Ishikawa (cell line): Measurements from ENCODE around the gene HYDIN.

ENCODE experiments used
- CEBPB ChIP-seq: IDR thresholded peaks from 2 replicates; pipeline ENCODE4 v1.6.1; 2012
- CREB1 ChIP-seq: IDR thresholded peaks from 2 replicates; pipeline ENCODE4 v1.6.1; 2012; ENCODE audit warnings: low read depth
- EGR1 ChIP-seq: IDR thresholded peaks from 2 replicates; pipeline ENCODE4 v1.6.1; 2012
- EP300 ChIP-seq: IDR thresholded peaks from 2 replicates; pipeline ENCODE4 v1.6.1; 2012; ENCODE audit warnings: borderline replicate concordance
- FOXM1 ChIP-seq: IDR thresholded peaks from 2 replicates; pipeline ENCODE4 v1.6.1; 2012; ENCODE audit warnings: low read depth, borderline replicate concordance
- MAX ChIP-seq: IDR thresholded peaks from 2 replicates; pipeline ENCODE4 v1.6.1; 2012
- NFIC ChIP-seq: IDR thresholded peaks from 2 replicates; pipeline ENCODE4 v1.6.1; 2012
- RAD21 ChIP-seq: IDR thresholded peaks from 2 replicates; pipeline ENCODE4 v1.6.1; 2012; ENCODE audit warnings: low read depth
- TAF1 ChIP-seq: IDR thresholded peaks from 2 replicates; pipeline ENCODE4 v1.6.1; 2012; ENCODE audit warnings: low read depth, mild to moderate bottlenecking
- TCF12 ChIP-seq: IDR thresholded peaks from 2 replicates; pipeline ENCODE4 v1.6.1; 2012; ENCODE audit warnings: low read depth
- TEAD4 ChIP-seq: IDR thresholded peaks from 2 replicates; pipeline ENCODE4 v1.6.1; 2012
- YY1 ChIP-seq: IDR thresholded peaks from 2 replicates; pipeline ENCODE4 v1.6.1; 2012; ENCODE audit warnings: low read depth
- ZBTB7A ChIP-seq: IDR thresholded peaks from 2 replicates; pipeline ENCODE4 v1.6.1; 2012; ENCODE audit warnings: low read depth
- TF ChIP-seq, protein P1 (sequence below): IDR thresholded peaks from 2 replicates; pipeline ENCODE4 v1.6.1; 2012; ENCODE audit warnings: low read depth, mild to moderate bottlenecking
- TF ChIP-seq, protein P2 (sequence below): IDR thresholded peaks from 2 replicates; pipeline ENCODE4 v1.6.1; 2012

The HYDIN gene

DNA sequence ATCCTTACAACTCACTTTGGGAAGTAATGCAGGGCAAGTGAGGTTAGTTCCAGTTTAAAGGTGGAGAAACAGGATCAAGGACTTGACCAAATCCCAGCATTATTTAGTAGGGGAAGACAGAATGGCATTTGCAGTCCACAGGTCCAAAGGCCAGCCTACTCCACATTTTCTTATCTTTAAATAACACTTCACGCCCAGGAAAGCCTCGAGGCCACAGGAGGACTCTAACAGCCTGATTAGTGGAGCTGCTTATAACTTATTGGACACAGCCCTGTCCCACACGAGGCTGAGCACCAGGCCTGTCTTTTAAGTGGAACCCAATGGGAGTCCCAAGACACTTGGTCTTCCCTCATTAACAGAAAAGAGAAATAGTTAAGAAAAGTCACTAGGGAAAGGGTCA lies 12.1 kb upstream of the HYDIN start:
- TF ChIP-seq TCF12: no peak
- TF ChIP-seq CEBPB: no peak
- no peak for TF ChIP-seq FOXM1
- TF ChIP-seq NFIC: no peak
- no peak for TF ChIP-seq YY1
- TF ChIP-seq EP300: no peak
- no peak for TF ChIP-seq EGR1

GRCh38 chr16:71242036-71242435 lies 11.5 kb upstream of the HYDIN start:
- TF ChIP-seq NFIC (no peak), FOXM1 (no peak), TCF12 (no peak), EP300 (no peak), ZBTB7A (no peak), YY1 (no peak), RAD21 (no peak), TAF1 (no peak), EGR1 (no peak), CREB1 (no peak), TEAD4 (no peak), MAX (no peak)
- TF ChIP-seq, protein P1, sequence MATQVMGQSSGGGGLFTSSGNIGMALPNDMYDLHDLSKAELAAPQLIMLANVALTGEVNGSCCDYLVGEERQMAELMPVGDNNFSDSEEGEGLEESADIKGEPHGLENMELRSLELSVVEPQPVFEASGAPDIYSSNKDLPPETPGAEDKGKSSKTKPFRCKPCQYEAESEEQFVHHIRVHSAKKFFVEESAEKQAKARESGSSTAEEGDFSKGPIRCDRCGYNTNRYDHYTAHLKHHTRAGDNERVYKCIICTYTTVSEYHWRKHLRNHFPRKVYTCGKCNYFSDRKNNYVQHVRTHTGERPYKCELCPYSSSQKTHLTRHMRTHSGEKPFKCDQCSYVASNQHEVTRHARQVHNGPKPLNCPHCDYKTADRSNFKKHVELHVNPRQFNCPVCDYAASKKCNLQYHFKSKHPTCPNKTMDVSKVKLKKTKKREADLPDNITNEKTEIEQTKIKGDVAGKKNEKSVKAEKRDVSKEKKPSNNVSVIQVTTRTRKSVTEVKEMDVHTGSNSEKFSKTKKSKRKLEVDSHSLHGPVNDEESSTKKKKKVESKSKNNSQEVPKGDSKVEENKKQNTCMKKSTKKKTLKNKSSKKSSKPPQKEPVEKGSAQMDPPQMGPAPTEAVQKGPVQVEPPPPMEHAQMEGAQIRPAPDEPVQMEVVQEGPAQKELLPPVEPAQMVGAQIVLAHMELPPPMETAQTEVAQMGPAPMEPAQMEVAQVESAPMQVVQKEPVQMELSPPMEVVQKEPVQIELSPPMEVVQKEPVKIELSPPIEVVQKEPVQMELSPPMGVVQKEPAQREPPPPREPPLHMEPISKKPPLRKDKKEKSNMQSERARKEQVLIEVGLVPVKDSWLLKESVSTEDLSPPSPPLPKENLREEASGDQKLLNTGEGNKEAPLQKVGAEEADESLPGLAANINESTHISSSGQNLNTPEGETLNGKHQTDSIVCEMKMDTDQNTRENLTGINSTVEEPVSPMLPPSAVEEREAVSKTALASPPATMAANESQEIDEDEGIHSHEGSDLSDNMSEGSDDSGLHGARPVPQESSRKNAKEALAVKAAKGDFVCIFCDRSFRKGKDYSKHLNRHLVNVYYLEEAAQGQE: no peak
- TF ChIP-seq, protein P2, sequence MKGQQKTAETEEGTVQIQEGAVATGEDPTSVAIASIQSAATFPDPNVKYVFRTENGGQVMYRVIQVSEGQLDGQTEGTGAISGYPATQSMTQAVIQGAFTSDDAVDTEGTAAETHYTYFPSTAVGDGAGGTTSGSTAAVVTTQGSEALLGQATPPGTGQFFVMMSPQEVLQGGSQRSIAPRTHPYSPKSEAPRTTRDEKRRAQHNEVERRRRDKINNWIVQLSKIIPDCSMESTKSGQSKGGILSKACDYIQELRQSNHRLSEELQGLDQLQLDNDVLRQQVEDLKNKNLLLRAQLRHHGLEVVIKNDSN: no peak

DNA sequence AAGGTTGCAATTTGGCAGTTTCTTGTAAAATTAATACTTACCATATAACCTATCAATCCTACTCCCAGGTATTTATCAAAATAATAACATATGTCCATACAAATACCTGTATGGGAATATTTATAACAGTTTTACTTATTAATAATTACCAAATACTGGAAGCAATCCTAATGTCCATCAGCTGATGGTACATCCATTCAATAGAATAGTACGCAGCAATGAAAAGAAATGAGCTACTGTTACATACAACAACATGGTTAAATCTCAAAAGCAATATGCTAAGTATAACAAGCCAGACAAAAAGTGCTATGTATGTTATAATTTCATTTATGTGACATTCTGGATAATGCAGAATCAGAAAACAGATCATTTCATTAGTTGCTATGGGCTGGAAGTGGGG lies 1.2 kb downstream of the HYDIN start:
- TF ChIP-seq ZBTB7A (no peak), FOXM1 (no peak), TAF1 (no peak), EGR1 (no peak), RAD21 (no peak)
- TF ChIP-seq, protein P2: no peak

DNA sequence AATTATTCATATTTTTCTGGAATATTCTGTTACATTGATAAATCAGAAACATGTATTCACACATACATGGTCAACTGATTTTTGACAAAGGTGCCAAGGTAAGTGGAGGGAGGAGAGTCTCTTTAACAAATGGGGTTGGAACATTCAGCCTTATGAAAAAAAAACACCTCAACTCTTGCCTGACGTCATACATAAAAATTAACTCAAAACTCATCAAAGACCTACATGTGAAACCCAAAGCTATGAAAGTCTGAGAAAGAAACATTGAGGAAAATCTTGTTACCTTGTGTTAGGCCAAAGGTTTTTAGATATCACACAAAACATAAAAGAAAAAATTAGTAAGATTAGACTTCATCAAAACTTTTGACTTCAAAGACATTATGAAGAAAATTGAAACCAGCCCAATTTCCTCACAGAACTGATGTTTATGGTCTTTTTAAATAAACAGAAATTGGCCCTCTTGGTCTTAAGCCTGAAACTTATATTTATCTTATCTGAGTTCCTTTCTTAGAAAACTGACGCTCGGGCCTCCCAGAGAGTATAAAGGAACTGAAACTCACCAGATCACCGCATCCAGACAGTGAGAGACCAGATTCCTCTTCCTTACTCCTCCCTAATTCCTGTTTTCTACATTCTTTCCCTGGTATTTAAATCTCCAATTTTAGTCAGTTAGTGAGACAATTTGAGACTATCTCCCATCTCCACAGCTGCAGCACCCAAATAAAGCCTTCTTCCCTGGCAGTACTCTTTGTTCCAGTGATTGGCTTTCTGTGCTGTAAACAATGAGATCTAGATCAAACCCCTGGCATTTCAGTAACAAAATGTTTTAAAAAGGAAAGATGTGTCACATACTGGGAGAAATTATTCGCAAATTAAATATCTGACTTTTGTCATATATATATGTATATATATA lies 4.0 kb downstream of the HYDIN start:
- TF ChIP-seq TAF1 (no peak), ZBTB7A (no peak)

GRCh38 chr16:71225145-71225544 lies 5.4 kb downstream of the HYDIN start:
- TF ChIP-seq FOXM1: no peak
- TF ChIP-seq TCF12: no peak
- no peak for TF ChIP-seq ZBTB7A
- TF ChIP-seq YY1: no peak
- TF ChIP-seq EP300: no peak
- no peak for TF ChIP-seq MAX
- TF ChIP-seq TEAD4: no peak
- TF ChIP-seq CREB1: no peak

- TF ChIP-seq TCF12: no peak
- TF ChIP-seq, protein P1: no peak
- TF ChIP-seq NFIC: no peak
- no peak for TF ChIP-seq CEBPB
- no peak for TF ChIP-seq FOXM1
- TF ChIP-seq YY1: no peak
- TF ChIP-seq TEAD4: no peak
- no peak for TF ChIP-seq RAD21
- no peak for TF ChIP-seq CREB1
- TF ChIP-seq, protein P2: no peak
- TF ChIP-seq EGR1: no peak
- TF ChIP-seq ZBTB7A: no peak
- no peak for TF ChIP-seq TAF1
- no peak for TF ChIP-seq EP300
- no peak for TF ChIP-seq MAX
These were observed 12.1 kb downstream of the HYDIN start for GRCh38 chr16:71218306-71218963.
